Neural cell (in vitro differentiated cells): ENCODE results near the gene SLC13A3. TPM values are rescaled to one million over a fixed set of nuclear protein-coding genes. Genes with fewer than 3 reads are reported as not detected.

Experiments used
- H2AFZ ChIP-seq: fragments of 200-600, 300-800 bp; sonication (generic), shearing (Covaris generic); 2 replicates; pipeline ENCODE4 v1.6.0; 2014; ENCODE audit warnings: low read depth, mild to moderate bottlenecking, antibody characterized with exemption, low read length, moderate library complexity
- H3F3A ChIP-seq: fragments of 200-600 bp; shearing (Covaris generic); 2 replicates; pipeline ENCODE4 v1.6.1; 2016; ENCODE audit warnings: mild to moderate bottlenecking, moderate library complexity, mixed read lengths, antibody characterized with exemption, low read length; ENCODE audit not compliant: insufficient read depth, poor library complexity, severe bottlenecking
- H3K27ac ChIP-seq: fragments of 200-600, 300-800 bp; sonication (generic), shearing (Covaris generic); 2 replicates; pipeline ENCODE4 v1.5.1; 2014; ENCODE audit warnings: mild to moderate bottlenecking, low read length, moderate library complexity
- H3K27me3 ChIP-seq: fragments of 300-800, 200-600 bp; sonication (generic), shearing (Covaris generic); 2 replicates; pipeline ENCODE4 v1.6.0; 2014; ENCODE audit warnings: mild to moderate bottlenecking, low read depth, low read length, moderate library complexity; ENCODE audit not compliant: insufficient read depth
- H3K36me3 ChIP-seq: fragments of 300-800, 200-600 bp; sonication (generic), shearing (Covaris generic); 2 replicates; pipeline ENCODE4 v1.5.1; 2014; ENCODE audit warnings: mild to moderate bottlenecking, antibody characterized with exemption, low read length, moderate library complexity; ENCODE audit not compliant: insufficient read depth
- H3K4me2 ChIP-seq: fragments of 300-800, 200-600 bp; sonication (generic), shearing (Covaris generic); 2 replicates; pipeline ENCODE4 v1.6.0; 2014; ENCODE audit warnings: mild to moderate bottlenecking, low read length
- H3K4me3 ChIP-seq: fragments of 300-800, 200-600 bp; sonication (generic), shearing (Covaris generic); 2 replicates; pipeline ENCODE4 v1.5.1; 2014; ENCODE audit warnings: mild to moderate bottlenecking, low read length, moderate library complexity
- H3K79me2 ChIP-seq: fragments of 200-600 bp; shearing (Covaris generic); replicated peaks from 2 replicates; pipeline ENCODE4 v1.6.0; 2014; ENCODE audit warnings: mild to moderate bottlenecking, low read length, moderate library complexity; ENCODE audit not compliant: insufficient read depth
- H3K9ac ChIP-seq: fragments of 300-800, 200-600 bp; sonication (generic), shearing (Covaris generic); 2 replicates; pipeline ENCODE4 v1.6.1; 2016; ENCODE audit warnings: mild to moderate bottlenecking, low read length, mixed read lengths
- H3K9me2 ChIP-seq: fragments of 200-600 bp; shearing (Covaris generic); 2 replicates; pipeline ENCODE4 v1.6.1; 2016; ENCODE audit warnings: mild to moderate bottlenecking, low read length, mixed read lengths; ENCODE audit not compliant: insufficient read depth
- H3K9me3 ChIP-seq: fragments of 200-600, 300-800 bp; sonication (generic), shearing (Covaris generic); 2 replicates; pipeline ENCODE4 v1.6.1; 2016; ENCODE audit warnings: mild to moderate bottlenecking, mixed run types, low read length, moderate library complexity, mixed read lengths
- H4K20me1 ChIP-seq: fragments of 200-600 bp; shearing (Covaris generic); 2 replicates; pipeline ENCODE4 v1.6.1; 2016; ENCODE audit warnings: mild to moderate bottlenecking, mixed run types; ENCODE audit not compliant: insufficient read depth
- EP300 ChIP-seq: fragments of 450-650 bp; conservative IDR thresholded peaks from 2 replicates; pipeline ENCODE4 v1.6.1; 2014; ENCODE audit warnings: antibody characterized with exemption, mild to moderate bottlenecking, moderate library complexity; ENCODE audit not compliant: poor library complexity, severe bottlenecking
- EZH2 ChIP-seq: fragments of 200-600, 300-800 bp; shearing (Covaris generic), sonication (generic); IDR thresholded peaks from 2 replicates; pipeline ENCODE4 v1.6.1; 2014; ENCODE audit warnings: antibody characterized with exemption, low read length, borderline replicate concordance, mild to moderate bottlenecking; ENCODE audit not compliant: insufficient read depth, poor library complexity, severe bottlenecking
- MXI1 ChIP-seq: fragments of 450-650 bp; conservative IDR thresholded peaks from 2 replicates; pipeline ENCODE4 v1.6.1; 2014; ENCODE audit warnings: antibody characterized with exemption, mild to moderate bottlenecking; ENCODE audit not compliant: poor library complexity, severe bottlenecking
- POLR2AphosphoS5 ChIP-seq: IDR thresholded peaks from 2 replicates; pipeline ENCODE4 v1.6.1; 2012
- RAD21 ChIP-seq: fragments of 450-650 bp; conservative IDR thresholded peaks from 2 replicates; pipeline ENCODE4 v1.6.1; 2014; ENCODE audit warnings: antibody characterized with exemption, mild to moderate bottlenecking, moderate library complexity
- SMC3 ChIP-seq: fragments of 450-650 bp; conservative IDR thresholded peaks from 2 replicates; pipeline ENCODE4 v1.6.1; 2014; ENCODE audit warnings: antibody characterized with exemption, mild to moderate bottlenecking, moderate library complexity; ENCODE audit not compliant: poor library complexity
- TAF1 ChIP-seq: IDR thresholded peaks from 2 replicates; pipeline ENCODE4 v1.6.1; 2012; ENCODE audit warnings: low read depth
- polyA plus RNA-seq: library from polyadenylated mRNA; depleted of rRNA; stranded (reverse); fragments of >200 nt; gene quantifications from 2 replicates; pipeline ENCODE4 v1.2.3, GENCODE V29; 2014
- TF ChIP-seq, protein P1 (sequence below): IDR thresholded peaks from 2 replicates; pipeline ENCODE4 v1.6.1; 2012; ENCODE audit warnings: borderline replicate concordance
- TF ChIP-seq, protein P2 (sequence below): fragments of 450-650 bp; IDR thresholded peaks from 2 replicates; pipeline ENCODE4 v1.5.1; 2014; ENCODE audit warnings: antibody characterized with exemption, mild to moderate bottlenecking, moderate library complexity; ENCODE audit not compliant: poor library complexity, severe bottlenecking

SLC13A3 gene
- polyA plus RNA-seq, 1 donor from 2014 or later = 5.5 TPM

DNA sequence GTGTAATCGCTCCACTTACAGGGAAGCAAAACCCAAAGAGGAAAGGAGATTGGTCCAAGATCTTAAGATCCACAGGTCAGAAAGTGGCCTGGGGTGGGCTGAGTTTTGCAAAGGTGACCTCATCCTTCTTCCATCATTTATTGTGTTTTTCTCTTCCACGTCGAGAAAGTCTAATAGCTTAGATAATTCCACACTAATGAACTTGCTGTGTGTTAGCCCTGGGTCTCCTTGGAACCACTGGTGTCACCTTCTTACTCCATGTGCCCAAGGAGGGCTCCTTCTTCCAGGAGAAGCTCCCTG lies 1.7 kb downstream of the SLC13A3 start:
- Histone ChIP-seq H3F3A (no peaks in the 10 kb centered on the region), H3K79me2 (no peaks in the 10 kb centered on the region), H4K20me1 (no peaks in the 10 kb centered on the region), H3K4me3 (no peak overlapping the region), H3K36me3 (no peaks in the 10 kb centered on the region), H3K4me2 (no peak overlapping the region), H3K27me3 (no peaks in the 10 kb centered on the region), H3K27ac (no peak overlapping the region), H3K9ac (no peak overlapping the region), H3K9me3 (no peaks in the 10 kb centered on the region), H2AFZ (no peak overlapping the region), H3K9me2 (no peaks in the 10 kb centered on the region)
- no peak for TF ChIP-seq RAD21
- no peak for TF ChIP-seq POLR2AphosphoS5
- no peak for TF ChIP-seq EZH2
- no peak for TF ChIP-seq EP300
- no peak for TF ChIP-seq TAF1
- TF ChIP-seq, protein P1, sequence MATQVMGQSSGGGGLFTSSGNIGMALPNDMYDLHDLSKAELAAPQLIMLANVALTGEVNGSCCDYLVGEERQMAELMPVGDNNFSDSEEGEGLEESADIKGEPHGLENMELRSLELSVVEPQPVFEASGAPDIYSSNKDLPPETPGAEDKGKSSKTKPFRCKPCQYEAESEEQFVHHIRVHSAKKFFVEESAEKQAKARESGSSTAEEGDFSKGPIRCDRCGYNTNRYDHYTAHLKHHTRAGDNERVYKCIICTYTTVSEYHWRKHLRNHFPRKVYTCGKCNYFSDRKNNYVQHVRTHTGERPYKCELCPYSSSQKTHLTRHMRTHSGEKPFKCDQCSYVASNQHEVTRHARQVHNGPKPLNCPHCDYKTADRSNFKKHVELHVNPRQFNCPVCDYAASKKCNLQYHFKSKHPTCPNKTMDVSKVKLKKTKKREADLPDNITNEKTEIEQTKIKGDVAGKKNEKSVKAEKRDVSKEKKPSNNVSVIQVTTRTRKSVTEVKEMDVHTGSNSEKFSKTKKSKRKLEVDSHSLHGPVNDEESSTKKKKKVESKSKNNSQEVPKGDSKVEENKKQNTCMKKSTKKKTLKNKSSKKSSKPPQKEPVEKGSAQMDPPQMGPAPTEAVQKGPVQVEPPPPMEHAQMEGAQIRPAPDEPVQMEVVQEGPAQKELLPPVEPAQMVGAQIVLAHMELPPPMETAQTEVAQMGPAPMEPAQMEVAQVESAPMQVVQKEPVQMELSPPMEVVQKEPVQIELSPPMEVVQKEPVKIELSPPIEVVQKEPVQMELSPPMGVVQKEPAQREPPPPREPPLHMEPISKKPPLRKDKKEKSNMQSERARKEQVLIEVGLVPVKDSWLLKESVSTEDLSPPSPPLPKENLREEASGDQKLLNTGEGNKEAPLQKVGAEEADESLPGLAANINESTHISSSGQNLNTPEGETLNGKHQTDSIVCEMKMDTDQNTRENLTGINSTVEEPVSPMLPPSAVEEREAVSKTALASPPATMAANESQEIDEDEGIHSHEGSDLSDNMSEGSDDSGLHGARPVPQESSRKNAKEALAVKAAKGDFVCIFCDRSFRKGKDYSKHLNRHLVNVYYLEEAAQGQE = no peak
- no peak for TF ChIP-seq SMC3

DNA sequence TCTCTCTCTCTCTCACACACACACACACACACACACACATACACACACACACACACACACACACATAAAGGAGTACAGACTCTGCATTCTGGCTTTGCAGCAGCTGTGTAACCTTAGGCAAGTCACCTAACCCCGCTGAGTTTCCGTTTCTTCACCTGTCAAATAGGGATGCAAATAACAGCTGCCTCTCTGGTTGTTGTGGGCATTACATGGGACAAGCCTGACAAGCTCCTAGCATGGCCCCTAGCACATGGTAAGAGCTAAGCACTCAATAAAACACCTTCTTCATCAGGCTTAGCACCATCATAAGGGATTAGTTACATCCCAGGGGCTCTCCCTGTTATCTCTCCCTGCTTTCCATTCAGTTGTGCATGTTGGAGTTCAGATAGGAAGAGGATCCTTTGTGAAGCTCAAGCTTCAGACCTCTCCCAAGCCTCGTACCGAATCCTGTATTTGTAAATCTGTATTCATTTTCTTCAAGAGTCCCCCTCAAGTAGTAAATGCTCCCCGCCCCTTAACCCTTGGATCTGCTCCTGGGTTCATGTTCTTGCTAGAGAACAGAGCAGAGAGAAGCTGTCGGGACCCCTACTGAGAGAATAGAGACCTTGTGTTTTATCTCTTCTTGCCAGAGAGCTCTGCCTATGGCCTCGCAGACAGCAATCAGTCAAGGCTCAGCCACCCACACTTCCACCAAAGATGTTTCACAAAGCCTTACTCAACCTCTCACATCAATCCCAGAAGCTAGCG lies 2.2 kb downstream of the SLC13A3 start:
- no peak for TF ChIP-seq MXI1
- TF ChIP-seq, protein P1 = no peak
- TF ChIP-seq TAF1 = no peak
- TF ChIP-seq EP300 = no peak
- TF ChIP-seq EZH2 = no peak
- TF ChIP-seq RAD21 = no peak
- no peak for TF ChIP-seq POLR2AphosphoS5
- no peak for TF ChIP-seq SMC3
- TF ChIP-seq, protein P2, sequence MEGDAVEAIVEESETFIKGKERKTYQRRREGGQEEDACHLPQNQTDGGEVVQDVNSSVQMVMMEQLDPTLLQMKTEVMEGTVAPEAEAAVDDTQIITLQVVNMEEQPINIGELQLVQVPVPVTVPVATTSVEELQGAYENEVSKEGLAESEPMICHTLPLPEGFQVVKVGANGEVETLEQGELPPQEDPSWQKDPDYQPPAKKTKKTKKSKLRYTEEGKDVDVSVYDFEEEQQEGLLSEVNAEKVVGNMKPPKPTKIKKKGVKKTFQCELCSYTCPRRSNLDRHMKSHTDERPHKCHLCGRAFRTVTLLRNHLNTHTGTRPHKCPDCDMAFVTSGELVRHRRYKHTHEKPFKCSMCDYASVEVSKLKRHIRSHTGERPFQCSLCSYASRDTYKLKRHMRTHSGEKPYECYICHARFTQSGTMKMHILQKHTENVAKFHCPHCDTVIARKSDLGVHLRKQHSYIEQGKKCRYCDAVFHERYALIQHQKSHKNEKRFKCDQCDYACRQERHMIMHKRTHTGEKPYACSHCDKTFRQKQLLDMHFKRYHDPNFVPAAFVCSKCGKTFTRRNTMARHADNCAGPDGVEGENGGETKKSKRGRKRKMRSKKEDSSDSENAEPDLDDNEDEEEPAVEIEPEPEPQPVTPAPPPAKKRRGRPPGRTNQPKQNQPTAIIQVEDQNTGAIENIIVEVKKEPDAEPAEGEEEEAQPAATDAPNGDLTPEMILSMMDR = no peak
- Histone ChIP-seq H3F3A (no peaks in the 10 kb centered on the region), H3K79me2 (no peaks in the 10 kb centered on the region), H3K9me3 (no peaks in the 10 kb centered on the region), H3K9me2 (no peaks in the 10 kb centered on the region), H3K27me3 (no peaks in the 10 kb centered on the region), H3K9ac (no peak overlapping the region), H3K4me3 (no peak overlapping the region), H3K4me2 (no peak overlapping the region), H3K36me3 (no peaks in the 10 kb centered on the region), H3K27ac (no peak overlapping the region), H2AFZ (no peak overlapping the region), H4K20me1 (no peaks in the 10 kb centered on the region)
